HG03103 (cell line): ENCODE data around the gene EIF3D.

Source experiments
- ATAC-seq: cut with Tn5 transposase; IDR thresholded peaks from one replicate; pipeline ENCODE4 v1.9.1; 2021; ENCODE audit warnings: low read depth; ENCODE audit not compliant: unreplicated experiment

Gene EIF3D

GRCh38 chr22:36467946-36468345 is 61.0 kb downstream of the EIF3D start:
- ATAC-seq: no peak

- ATAC-seq: no peak
Observed at GRCh38 chr22:36467042-36467810, 61.7 kb downstream of the EIF3D start.

- ATAC-seq: no peak
Observed at GRCh38 chr22:36466258-36466657, 62.7 kb downstream of the EIF3D start.

GRCh38 chr22:36465232-36466021 is 63.5 kb downstream of the EIF3D start:
- ATAC-seq: no peak

GRCh38 chr22:36464715-36465231 is 64.2 kb downstream of the EIF3D start:
- no peak for ATAC-seq

- ATAC-seq: no peak
Observed at GRCh38 chr22:36463783-36464184, 65.2 kb downstream of the EIF3D start.

GRCh38 chr22:36461665-36462649 is 67.0 kb downstream of the EIF3D start:
- no peak for ATAC-seq
